KBM-7 (cell line): Measurements from ENCODE around the gene KMT2B.
"Not testable (repeated sequence)": the region's sequence is repeated elsewhere in the genome, so short reads cannot be mapped to it uniquely, and the experiment has no call there.

Source experiments
- DNase-seq: peaks from one replicate; pipeline ENCODE4 v3.0.0-alpha.2; 2015
- in situ Hi-C: fragments of 300-500 bp; cut with MboI; formaldehyde crosslinking; loops from 2 replicates; pipeline ENCODE4 v1.14.3; 2020; ENCODE audit warnings: low sequenced_read_pairs, low pct_unique_long_range_greater_than_20kb, mixed read lengths

KMT2B gene

DNA sequence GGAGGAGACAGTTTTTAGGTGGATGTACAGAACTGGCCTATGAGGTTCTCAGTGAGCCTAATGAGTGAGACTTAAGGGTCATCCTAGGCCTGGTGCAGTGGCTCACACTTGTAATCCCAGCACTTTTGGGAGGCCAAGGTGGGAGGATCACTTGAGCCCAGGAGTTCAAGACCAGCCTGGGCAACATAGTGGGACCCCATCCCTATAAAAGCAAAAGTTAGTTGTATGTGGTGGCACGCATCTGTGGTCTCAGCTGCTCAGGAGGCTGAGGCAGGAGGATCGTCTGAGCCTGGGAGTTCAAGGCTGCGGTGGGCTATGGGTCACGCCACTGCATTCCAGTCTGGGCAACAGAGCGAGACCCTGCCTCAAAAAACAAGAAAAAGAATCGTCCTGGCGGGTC is 6.3 kb downstream of the KMT2B start:
- DNase-seq, in situ Hi-C loops: not testable (repeated sequence)

DNA sequence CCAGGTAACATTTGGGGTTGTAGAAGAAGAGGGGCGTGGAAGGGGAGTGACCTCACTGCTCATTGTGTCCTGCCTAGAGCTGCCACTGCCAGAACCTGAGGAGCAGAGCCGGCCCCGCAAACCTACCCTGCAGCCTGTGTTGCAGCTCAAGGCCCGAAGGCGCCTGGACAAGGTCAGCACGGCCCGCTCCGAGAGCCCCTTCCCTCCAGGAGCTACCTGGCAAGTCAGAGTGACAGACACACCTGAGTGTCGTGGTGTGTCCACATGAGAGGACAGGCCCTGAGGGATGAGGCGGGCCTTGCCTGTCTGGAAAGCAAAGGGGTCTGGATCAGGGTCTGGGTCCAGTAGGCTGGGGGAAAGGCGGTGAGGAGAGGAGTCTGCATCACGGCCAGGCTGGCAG is 6.8 kb downstream of the KMT2B start:
- DNase-seq, result no peak
- in situ Hi-C loops, result no loop called here

DNA sequence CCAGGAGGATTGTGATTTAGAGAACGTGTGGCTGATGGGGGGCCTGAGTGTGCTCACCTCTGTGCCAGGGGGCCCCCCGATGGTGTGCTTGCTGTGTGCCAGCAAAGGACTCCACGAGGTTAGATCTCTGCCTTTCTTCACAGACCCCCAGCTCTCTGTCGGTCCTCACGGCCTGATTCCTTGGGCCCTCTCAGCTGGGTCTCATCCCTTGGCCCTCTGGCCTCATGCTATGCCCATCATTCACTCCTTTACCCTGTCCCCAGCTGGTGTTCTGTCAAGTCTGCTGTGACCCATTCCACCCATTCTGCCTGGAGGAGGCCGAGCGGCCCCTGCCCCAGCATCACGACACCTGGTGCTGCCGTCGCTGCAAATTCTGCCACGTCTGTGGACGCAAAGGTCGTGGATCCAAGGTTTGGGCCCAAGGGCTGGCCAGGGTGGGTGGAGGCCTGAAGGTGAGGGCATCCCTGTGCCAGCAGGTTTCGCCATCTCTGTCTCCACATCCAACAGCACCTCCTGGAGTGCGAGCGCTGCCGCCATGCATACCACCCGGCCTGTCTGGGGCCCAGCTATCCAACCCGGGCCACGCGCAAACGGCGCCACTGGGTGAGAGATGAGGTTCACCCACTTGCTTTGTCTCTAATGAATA is 7.5 kb downstream of the KMT2B start:
- DNase-seq, result no peak
- in situ Hi-C loops, result no loop called here

DNA sequence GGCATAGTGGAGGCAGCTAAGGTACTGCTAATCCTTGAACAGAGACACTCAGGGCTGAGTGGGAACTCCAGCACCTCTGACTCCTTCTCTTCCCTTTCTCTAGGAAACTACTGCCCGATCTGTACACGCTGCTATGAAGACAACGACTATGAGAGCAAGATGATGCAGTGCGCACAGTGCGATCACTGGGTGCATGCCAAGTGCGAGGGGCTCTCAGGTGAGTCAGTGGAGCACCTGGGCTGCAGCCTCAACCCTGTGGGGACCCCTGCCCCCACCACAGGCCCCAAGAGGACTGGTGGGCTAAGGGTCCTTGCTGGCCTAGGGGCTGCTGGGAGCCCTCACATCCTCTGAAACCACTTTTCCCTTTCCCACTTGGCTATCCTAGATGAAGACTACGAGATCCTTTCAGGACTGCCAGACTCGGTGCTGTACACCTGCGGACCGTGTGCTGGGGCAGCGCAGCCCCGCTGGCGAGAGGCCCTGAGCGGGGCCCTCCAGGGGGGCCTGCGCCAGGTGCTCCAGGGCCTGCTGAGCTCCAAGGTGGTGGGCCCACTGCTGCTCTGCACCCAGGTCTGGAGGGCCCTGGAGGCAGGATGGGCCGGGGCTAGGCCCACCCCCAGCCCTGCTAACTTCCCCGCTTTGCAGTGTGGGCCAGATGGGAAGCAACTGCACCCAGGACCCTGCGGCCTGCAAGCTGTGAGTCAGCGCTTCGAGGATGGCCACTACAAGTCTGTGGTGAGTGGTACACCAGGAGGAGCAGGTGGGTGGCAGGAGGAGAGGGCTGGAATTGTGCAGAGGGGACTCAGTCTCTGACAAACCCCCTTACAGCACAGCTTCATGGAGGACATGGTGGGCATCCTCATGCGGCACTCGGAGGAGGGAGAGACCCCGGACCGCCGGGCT is 9.5 kb downstream of the KMT2B start:
- DNase-seq, result no peak
- in situ Hi-C loops, result no loop called here

DNA sequence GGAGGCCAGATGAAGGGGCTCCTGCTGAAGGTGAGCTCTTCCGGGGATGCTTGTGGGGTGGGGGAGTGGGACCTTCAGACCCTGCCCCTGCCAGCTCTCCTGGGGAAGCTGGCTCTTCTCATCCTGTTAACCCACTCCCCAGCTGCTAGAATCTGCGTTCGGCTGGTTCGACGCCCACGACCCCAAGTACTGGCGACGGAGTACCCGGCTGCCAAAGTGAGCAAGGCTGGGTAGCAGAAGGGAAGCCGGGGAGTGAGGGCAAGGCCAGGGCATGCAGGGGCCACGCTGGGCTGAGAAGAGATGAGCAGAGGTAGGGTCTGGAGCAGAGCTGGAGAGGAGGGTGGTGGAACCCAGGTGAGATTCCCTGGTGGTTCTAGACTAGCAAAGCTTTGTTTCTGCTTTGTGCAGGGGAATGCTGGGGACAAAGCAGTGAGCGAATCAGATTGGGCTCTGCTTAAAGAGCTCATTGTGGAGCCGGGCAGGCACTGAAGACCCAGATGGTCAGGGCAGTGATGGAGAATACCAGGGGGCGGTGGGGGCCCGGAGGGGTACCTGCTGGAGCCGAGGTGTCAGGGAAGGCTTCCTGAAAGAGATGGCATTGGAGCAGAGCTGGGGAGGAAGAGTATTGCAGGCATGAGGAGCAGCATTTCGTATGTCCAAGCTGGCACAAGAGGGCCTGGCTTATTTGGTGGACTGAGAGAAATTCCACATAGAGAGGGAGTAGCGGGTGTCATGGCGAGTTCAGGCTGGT is 10.3 kb downstream of the KMT2B start:
- in situ Hi-C loops, result no loop called here
- no peak for DNase-seq

DNA sequence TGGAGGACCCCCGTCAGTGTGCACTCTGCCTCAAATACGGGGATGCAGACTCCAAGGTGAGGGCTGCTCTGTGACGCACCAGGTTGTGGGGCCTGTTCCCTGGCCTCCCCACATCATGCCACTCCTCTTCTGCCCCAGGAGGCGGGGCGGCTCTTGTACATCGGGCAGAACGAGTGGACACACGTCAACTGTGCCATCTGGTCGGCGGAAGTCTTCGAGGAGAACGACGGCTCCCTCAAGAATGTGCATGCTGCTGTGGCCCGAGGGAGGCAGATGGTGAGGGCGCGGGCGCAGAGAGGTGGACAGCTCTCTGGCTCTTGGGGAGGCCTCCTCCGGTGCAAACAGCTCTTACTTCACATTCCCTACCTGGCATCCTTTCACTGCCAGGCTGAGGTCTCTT is 11.2 kb downstream of the KMT2B start:
- in situ Hi-C loops, result no loop called here
- DNase-seq, result no peak

DNA sequence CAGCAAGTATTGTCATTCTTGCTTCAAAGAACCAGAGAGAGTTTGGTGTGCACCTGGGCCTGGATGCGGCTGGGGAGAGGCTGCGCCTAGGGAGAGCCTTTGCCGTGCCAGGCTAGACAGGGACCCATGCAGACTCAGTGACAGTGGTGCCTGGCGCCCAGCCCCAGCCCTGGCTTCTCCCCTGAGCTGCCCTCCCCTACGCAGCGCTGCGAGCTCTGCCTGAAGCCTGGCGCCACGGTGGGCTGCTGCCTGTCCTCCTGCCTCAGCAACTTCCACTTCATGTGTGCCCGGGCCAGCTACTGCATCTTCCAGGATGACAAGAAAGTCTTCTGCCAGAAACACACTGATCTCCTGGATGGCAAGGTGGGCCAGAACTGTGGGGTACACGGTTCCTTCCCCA is 12.0 kb downstream of the KMT2B start:
- DNase-seq, result no peak
- in situ Hi-C loops, result no loop called here

DNA sequence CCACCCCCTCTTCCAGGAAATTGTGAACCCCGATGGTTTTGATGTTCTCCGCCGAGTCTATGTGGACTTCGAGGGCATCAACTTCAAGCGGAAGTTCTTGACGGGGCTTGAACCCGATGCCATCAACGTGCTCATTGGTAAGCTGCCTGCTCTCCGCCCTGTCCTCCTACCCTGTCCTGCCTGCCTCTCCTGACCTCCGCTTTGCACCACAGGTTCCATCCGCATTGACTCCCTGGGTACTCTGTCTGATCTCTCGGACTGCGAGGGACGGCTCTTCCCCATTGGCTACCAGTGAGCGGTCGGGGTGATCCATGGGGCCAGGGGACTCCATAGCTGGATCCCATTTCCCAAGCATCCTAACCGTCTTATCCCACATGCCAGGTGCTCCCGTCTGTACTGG is 12.5 kb downstream of the KMT2B start:
- in situ Hi-C loops, result no loop called here

DNA sequence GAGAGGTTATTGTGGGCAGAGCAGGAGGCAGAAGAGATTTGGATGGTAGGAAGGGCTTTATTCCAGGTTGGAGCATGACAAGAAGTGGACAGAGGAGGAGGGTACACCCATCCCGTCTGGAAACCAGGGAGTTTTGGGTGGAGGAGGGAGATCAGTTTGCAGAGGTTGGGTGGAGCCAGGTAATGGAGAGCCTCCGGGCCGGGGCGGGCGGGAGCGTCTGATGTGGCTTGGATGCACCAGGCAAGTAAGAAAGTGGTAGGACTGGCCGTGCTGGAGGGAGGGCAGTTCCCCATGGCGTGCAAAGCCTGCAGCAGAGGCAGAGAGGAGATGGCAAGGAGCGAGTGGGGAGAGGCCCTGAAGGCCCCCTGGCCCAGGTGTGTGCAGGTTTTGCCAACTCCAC is 13.6 kb downstream of the KMT2B start:
- no peak for DNase-seq
- in situ Hi-C loops, result no loop called here

More for the DNA sequence above, 12.5 kb downstream of the KMT2B start:
- DNase-seq, result no peak

DNA sequence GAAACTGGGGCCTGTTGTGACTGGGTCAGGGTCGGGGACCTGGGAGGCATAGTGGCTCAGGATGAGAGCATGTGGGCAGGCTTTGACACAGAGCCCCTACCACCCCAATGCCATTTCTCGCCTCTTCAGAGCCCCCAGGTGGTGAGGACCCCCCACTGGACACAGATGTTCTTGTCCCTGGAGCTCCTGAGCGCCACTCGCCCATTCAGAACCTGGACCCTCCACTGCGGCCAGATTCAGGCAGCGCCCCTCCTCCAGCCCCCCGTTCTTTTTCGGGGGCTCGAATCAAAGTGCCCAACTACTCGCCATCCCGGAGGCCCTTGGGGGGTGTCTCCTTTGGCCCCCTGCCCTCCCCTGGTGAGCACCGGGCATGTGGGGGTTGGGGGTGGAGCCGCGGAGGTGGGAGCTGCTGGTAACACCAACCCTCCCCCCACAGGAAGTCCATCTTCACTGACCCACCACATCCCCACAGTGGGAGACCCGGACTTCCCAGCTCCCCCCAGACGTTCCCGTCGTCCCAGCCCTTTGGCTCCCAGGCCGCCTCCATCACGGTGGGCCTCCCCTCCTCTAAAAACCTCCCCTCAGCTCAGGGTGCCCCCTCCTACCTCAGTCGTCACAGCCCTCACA is 14.1 kb downstream of the KMT2B start:
- no peak for DNase-seq
- in situ Hi-C loops, result no loop called here

DNA sequence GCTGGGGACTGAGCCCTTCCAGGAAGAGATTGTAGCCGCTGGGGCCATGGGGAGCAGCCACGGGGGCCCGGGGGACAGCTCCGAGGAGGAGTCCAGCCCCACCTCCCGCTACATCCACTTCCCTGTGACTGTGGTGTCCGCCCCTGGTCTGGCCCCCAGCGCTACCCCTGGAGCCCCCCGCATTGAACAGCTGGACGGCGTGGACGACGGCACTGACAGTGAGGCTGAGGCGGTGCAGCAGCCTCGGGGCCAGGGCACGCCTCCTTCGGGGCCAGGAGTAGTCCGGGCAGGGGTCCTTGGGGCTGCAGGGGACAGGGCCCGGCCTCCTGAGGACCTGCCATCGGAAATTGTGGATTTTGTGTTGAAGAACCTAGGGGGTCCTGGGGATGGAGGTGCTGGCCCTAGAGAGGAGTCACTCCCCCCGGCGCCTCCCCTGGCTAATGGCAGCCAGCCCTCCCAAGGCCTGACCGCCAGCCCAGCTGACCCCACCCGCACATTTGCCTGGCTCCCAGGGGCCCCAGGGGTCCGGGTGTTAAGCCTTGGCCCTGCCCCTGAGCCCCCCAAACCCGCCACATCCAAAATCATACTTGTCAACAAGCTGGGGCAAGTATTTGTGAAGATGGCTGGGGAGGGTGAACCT is 14.9 kb downstream of the KMT2B start:
- no peak for DNase-seq
- in situ Hi-C loops, result no loop called here

DNA sequence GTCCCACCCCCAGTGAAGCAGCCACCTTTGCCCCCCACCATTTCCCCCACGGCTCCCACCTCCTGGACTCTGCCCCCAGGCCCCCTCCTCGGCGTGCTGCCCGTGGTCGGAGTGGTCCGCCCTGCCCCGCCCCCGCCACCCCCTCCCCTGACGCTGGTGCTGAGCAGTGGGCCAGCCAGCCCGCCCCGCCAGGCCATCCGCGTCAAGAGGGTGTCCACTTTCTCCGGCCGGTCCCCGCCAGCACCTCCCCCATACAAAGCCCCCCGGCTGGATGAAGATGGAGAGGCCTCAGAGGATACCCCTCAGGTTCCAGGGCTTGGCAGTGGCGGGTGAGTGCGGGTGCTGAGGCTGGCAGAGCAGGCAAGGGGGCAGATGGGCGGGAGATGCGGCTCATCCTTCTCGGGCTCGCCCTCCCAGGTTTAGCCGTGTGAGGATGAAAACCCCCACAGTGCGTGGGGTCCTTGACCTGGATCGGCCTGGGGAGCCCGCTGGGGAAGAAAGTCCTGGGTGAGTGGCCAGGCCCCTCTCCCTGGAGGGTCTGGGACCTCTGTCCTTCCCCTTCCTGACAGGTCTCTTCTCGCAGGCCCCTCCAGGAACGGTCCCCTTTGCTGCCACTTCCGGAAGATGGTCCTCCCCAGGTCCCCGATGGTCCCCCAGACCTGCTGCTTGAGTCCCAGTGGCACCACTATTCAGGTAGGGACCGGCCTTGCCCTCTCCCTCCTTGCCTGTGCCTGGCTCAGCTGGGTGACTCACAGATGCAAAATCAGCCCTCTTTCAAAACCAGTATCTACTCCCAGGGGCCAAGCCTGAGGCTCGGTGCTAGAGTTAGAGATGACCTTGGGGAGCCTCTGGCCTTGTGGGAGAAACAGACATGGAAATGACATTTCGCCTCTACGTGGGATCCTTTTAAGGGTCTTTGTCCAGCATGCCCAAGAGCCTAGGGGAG is 15.7 kb downstream of the KMT2B start:
- no peak for DNase-seq
- in situ Hi-C loops, result no loop called here

DNA sequence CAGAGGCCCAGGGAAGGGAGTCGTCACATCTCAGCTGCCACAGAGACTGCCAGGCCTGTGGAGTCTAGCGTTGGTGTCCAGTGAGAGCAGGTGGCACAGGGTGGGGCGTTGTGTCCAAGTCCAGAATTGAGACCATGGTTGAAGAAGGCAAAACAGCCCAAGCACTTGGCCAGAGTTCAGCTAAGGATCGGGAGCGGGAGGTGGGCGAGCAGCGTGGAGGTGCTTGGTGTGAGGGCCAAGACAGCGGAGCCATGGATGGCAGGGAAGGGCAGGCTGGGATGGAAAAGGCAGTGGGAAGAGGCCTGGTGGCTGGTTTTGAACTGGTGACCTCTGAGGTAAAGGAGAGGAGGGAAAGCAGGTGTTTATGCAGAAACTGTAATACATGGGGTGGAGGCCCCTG is 16.5 kb downstream of the KMT2B start:
- DNase-seq, result no peak
- in situ Hi-C loops, result no loop called here

DNA sequence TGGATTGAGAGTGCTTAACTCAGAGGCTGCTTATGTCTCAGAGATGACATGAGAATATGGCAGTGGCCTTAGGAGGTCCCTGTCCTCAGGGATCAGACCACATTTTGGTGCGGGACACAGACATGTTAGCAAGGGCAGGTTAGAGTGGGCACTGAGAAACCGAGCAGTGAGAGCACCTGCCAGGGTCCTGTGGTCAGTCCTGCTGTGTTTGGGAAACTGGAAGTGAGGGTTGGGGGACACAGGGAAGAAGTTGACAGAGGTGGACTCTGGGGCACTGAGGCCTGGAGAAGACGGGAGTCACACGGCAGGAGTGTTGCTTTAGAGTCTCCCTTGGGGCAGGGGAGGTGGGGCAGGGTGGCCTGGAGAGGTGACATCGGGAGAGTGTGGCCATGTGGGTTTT is 17.1 kb downstream of the KMT2B start:
- DNase-seq, result no peak

DNA sequence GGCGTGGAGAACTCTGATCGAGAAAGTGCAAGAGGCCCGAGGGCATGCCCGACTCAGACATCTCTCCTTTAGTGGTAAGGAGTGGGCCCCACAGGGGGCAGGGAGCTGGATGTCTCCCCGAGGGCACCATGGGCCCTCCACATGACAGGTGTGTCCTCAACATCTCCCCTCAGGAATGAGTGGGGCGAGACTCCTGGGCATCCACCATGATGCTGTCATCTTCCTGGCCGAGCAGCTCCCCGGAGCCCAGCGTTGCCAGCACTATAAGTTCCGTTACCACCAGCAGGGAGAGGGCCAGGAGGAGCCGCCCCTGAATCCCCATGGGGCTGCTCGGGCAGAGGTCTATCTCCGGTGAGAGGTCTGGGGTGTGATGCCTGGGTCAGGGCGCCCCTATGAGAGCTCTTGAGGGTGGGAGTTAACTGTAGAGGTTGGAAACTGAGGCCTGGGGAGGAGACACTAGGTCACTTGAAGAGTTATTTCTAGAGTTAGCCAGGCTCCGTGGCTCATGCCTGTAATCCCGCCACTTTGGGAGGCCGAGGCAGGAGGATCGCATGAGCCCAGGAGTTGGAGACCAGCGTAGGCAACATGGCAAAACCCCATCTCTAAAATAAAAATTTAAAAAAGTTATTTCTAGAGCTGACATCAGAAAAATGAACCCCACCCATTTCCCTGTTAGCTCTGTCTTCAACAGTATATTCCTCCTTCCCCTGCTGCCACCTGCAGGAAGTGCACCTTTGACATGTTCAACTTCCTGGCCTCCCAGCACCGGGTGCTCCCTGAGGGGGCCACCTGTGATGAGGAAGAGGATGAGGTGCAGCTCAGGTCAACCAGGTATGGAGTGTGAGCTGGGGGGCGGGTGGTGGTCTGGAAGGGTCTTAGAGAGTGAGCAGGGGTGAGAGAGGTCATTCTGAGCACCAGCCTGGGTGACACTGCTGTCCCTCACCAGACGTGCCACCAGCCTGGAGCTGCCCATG is 19.4 kb downstream of the KMT2B start:
- in situ Hi-C loops, result no loop called here
- no peak for DNase-seq

More for the DNA sequence above, 17.1 kb downstream of the KMT2B start:
- in situ Hi-C loops, result no loop called here

DNA sequence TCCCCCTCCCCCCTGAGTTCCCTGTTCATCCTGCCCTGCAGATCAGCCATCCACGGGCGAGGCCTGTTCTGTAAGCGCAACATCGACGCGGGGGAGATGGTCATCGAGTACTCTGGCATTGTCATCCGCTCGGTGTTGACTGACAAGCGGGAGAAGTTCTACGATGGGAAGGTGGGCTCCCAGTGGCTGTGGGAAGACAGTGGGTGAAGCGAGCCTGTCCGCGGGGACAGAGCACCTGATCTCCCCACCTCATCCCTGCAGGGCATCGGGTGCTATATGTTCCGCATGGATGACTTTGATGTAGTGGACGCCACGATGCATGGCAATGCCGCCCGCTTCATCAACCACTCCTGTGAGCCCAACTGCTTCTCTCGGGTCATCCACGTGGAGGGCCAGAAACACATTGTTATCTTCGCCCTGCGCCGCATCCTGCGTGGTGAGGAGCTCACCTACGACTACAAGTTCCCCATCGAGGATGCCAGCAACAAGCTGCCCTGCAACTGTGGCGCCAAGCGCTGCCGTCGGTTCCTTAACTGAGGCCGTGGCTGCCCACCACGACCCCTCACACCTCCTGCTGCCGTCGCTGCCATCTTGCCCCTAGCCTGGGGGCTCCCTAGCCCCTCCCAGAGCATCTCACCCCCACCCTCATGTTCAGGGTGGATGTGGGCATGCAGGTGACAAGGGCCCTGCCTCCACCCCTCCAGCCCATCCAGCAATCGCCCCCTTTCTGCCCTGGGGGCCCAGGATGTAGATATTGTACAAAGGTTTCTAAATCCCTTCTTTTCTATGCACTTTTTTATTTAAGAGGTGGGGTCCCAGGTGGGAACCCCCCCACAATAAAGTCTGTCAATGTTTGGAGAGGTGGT is 20.5 kb downstream of the KMT2B start:
- DNase-seq, result no peak
- in situ Hi-C loops, result no loop called here
